Limb (tissue), 2 donors: Measurements from ENCODE around the gene SYT6.

ENCODE experiments used
- DNase-seq, 2 donors: peaks; one replicate each; pipeline ENCODE4 v3.0.0-alpha.2; 2016; ENCODE audit errors: extremely low spot score in 2 of 2

The SYT6 gene

DNA sequence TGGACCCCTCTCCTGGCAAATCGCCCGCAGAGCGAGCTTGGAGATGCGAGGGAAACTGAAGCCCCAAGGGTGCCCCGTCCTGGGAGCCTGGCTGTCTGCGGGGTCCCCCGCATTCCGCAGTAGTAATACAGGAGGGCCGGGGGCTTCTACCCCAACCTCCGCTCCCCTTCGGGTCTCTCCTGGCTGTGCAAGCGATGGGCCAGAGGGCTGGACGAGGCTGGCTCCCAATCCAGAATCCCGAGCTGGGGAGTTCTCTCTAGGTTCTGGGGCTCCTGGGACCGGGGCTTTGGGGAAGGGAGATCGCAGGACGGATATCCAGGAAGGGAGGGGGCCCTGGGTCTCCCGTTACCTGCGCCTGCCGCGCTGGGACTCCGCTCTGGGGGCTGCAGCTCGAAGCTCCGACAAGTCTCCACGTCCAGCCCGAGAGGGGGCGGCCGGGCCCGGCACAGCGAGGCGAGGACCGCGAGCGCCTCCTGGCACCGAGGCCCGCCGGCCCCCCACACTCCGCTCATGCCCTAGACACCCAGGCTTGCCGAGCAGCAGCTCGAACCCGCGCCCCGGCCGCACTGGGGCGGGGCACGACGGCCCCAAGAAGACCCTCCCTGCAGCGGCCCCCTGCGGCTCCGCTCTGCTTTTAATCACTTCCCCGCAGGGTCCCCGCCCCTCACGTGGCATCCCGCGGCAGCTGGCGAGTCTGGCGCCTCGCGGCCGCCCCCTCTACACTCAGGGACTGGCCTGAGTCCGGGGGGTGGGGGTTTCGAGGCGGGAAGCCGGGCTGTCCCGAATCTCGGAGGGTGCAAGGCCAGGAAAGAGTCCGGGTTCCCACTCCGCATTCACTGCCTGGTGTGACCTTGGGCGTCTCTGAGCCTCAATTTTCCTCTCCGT, at the start of gene SYT6:
SYT6 (minus strand) TSS at position 609 of the 885 bp plus-strand sequence; CDS start at position 512, 97 bp downstream.
- peak in 1 of 2 donors; percentile 64 for DNase-seq

DNA sequence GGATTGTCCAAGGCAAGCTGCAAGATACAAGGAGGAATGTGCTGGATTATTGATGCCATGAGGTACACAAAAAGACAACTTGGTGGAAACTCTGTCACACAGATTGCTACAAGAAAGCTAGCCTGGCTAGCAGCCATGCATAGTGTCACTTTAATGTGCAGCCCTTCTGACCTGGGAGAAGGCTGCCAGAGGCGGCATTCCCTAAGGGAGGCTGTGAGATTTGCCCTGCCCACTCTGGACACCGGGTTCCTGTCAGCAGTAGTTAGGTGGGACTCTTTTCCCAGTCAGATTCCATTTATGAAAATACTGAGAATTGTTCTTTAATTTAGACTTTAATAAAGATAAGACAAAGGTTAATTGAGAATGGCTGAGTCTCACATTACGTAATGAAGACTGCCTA, 47.8 kb upstream of the SYT6 start:
- DNase-seq = no peak

- DNase-seq = no peak
These were observed 45.4 kb upstream of the SYT6 start for GRCh38 chr1:114199017-114199594.

- no peak for DNase-seq
These were observed 43.6 kb upstream of the SYT6 start for GRCh38 chr1:114196992-114197907.

- DNase-seq = no peak
These were observed 42.1 kb upstream of the SYT6 start for GRCh38 chr1:114195819-114196218.

- DNase-seq = no peak
These were observed 38.7 kb upstream of the SYT6 start for GRCh38 chr1:114192328-114192727.

- DNase-seq = no peak
These were observed 35.7 kb upstream of the SYT6 start for GRCh38 chr1:114189398-114189797.

- no peak for DNase-seq
These were observed 27.7 kb upstream of the SYT6 start for GRCh38 chr1:114181356-114181755.

GRCh38 chr1:114180742-114181141, 27.1 kb upstream of the SYT6 start:
- no peak for DNase-seq

DNA sequence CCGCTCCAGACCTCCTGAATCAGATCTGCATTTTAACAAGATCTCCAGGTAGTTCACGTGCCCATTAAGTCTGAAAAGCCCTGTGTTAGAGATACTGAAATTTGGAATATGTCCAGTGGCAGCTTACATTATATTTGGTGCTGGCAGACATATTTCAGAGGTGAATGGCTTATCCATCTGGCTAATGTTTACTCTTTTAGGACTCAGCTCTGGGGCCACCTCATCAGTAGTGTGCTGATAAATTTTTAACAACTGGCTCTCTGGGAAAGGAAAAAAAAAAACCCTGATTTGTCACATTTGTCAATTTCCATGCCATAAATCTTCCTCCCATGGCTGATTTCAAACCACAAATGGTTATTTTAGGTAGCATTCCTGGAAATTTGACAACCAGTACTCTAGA, 25.3 kb upstream of the SYT6 start:
- DNase-seq = no peak

DNA sequence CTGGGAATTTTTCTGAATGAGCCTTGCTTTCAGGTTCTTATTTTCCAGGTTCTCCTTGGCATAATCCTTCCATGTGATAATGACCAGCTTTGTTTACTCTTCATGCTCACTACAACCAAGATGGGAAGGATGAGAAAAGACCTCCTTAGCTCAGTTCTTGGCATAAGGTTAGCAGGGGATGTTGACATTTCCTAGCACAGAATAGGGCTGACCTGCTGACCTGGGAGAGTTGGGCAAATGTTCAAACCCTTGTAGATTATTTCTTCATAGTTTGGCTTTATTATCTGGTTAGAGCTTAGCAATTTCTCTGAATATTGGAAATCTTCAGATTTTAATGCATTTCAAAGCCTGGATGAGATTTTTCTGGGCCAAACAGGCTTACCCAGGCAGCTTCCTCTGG, 23.6 kb upstream of the SYT6 start:
- DNase-seq = no peak

DNA sequence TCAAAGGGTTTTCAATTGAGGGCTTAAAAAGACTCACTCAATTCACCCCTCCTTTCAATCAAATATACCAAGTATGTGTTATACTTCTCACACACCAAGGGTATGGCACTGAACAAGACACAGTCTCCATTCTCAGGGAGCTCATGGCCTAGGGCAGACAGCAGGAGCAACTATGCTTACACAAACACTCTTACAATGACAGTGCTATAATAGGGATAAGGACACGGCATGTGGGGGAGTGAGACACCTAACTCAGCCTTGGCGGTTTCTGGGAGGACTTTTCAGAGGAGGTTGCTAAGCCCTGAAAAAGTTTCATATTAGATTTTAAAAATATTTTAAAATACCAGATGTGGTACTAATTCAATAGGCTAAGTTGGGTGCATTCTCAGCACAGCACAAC, 22.7 kb upstream of the SYT6 start:
- DNase-seq = no peak

DNA sequence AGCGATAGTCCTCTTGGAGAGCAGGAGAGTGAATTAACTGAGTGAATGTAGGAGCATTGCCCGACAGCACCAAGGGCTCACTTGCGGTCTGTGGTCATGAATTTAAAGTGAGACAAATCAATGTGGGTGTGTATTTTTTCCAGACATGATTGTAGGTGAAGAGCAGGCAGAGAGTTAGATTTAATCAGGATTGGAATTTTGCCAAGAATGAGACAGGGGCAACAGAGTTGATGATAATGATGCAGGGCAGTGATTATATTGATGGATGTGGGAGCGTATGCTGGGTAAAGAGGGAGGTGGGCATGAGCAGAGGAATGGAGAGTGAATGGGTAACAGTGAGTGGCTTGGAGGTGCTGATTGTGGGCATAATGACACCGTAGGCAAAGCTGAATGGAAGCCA, 20.0 kb upstream of the SYT6 start:
- no peak for DNase-seq

GRCh38 chr1:114169509-114169908, 15.8 kb upstream of the SYT6 start:
- DNase-seq = no peak

- DNase-seq = no peak
These were observed 13.6 kb upstream of the SYT6 start for GRCh38 chr1:114167226-114167625.

GRCh38 chr1:114164840-114165543, 11.3 kb upstream of the SYT6 start:
- DNase-seq = no peak

DNA sequence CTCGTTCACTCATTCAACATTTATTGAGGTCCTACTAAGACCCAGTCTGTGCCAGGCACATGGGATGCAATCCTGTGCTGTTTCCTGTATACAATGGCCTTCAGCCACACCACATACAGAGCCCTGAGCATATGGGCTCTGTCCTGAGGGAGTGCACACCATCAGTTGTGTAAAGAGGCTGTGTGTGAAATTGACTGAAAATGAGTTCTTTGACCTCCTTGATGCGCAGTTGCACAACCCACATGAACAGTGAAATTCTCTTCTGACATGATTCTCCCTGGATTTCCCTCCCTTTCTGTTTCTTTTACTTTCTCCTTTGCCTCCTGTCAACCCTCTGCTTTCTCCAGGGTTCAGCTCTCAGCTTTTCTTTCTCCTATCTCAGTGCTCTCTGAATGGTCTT, 6.3 kb upstream of the SYT6 start:
- DNase-seq = no peak

- DNase-seq = no peak
These were observed 3.6 kb upstream of the SYT6 start for GRCh38 chr1:114157275-114157660.

- no peak for DNase-seq
These were observed 3.0 kb upstream of the SYT6 start for GRCh38 chr1:114156538-114157274.

DNA sequence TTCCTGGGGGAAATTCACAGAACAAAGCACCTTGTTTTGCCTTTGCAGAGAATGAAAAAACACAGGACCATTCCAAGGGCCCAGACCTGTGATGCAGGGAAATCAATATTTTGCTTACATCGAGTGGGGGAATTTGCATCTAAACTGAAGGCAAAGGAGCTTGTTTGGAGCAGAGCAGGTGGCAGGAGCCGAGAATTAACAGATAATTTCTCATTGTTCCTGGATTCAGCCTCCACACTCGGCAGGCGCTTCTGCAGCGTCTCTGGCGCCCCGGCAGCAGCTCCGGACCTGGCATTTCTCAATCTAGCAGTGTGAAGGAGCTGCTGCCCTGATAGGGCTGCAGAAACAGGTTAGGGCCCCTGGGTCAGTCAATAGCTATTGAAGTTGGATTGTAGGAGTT, 2.0 kb upstream of the SYT6 start:
- DNase-seq = no peak

DNA sequence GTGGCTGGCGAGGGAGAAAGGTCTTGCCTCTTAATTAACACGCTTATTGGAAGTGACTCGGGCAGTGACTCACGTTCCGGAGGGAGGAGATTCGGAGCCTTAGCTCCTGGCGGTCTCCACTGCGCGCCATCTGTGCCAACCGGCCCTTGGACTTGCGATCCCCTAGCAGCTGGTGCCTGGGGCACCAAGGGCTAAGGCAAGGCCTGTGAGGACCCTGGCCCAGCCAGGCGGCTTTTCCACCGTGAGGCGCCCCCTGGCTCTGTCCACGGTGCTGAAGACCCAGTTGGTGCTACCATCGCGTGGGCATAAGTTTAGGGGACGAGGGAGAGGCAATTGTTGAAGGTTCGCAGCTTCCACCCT, 1.3 kb upstream of the SYT6 start:
- peak; percentile 4 to 76 for DNase-seq
